ENCODE data around the gene IRF6. TPM values are rescaled to one million over a fixed set of nuclear protein-coding genes. Genes with fewer than 3 reads are reported as not detected.
A peak's percentile ranks its signal among the peaks of the same experiment; 100 is the strongest.

IRF6 gene
- total RNA-seq, 1 donor from 2014 or later: 23.4 TPM

GRCh38 chr1:209749205-209749604 is 56.7 kb downstream of the IRF6 start:
- Mint-ChIP-seq H3K4me1 (ENCODE audit: low read depth) (peaks cover 4% of the 10 kb centered on the region), H3K27ac (no peak overlapping the region), H3K27me3 (peaks cover 18% of the 10 kb centered on the region), H3K36me3 (ENCODE audit: insufficient read depth) (no peaks in the 10 kb centered on the region), H3K9me3 (ENCODE audit: low read depth) (no peaks in the 10 kb centered on the region), H3K4me3 (ENCODE audit: low read depth) (no peak overlapping the region)
- no peak for DNase-seq (ENCODE audit: low spot score, unreplicated experiment)
- TF ChIP-seq CTCF (IDR thresholded peaks at IDR 0.05; ENCODE audit: unreplicated experiment): no peak

- H3K27ac Mint-ChIP-seq: no peak overlapping the region
- no peak for DNase-seq (ENCODE audit: low spot score, unreplicated experiment)
- H3K4me1 Mint-ChIP-seq (ENCODE audit: low read depth): peaks cover 4% of the 10 kb centered on the region
- H3K4me3 Mint-ChIP-seq (ENCODE audit: low read depth): no peak overlapping the region
- no peaks in the 10 kb centered on the region for H3K36me3 Mint-ChIP-seq (ENCODE audit: insufficient read depth)
- peaks cover 19% of the 10 kb centered on the region for H3K27me3 Mint-ChIP-seq
- no peaks in the 10 kb centered on the region for H3K9me3 Mint-ChIP-seq (ENCODE audit: low read depth)
- no peak for TF ChIP-seq CTCF (IDR thresholded peaks at IDR 0.05; ENCODE audit: unreplicated experiment)
Measured at GRCh38 chr1:209748620-209749019, 57.3 kb downstream of the IRF6 start.

- Mint-ChIP-seq H3K27ac (no peak overlapping the region), H3K4me1 (ENCODE audit: low read depth) (peaks cover 4% of the 10 kb centered on the region), H3K27me3 (peaks cover 21% of the 10 kb centered on the region), H3K36me3 (ENCODE audit: insufficient read depth) (no peaks in the 10 kb centered on the region), H3K4me3 (ENCODE audit: low read depth) (peak overlapping the region; percentile 46), H3K9me3 (ENCODE audit: low read depth) (no peaks in the 10 kb centered on the region)
- peak; percentile 84 for TF ChIP-seq CTCF (IDR thresholded peaks at IDR 0.05; ENCODE audit: unreplicated experiment)
- DNase-seq (ENCODE audit: low spot score, unreplicated experiment): peak; percentile 85
Measured at GRCh38 chr1:209747580-209748262, 58.2 kb downstream of the IRF6 start.

- no peaks in the 10 kb centered on the region for H3K9me3 Mint-ChIP-seq (ENCODE audit: low read depth)
- H3K36me3 Mint-ChIP-seq (ENCODE audit: insufficient read depth): no peaks in the 10 kb centered on the region
- no peak overlapping the region for H3K4me3 Mint-ChIP-seq (ENCODE audit: low read depth)
- no peak overlapping the region for H3K27ac Mint-ChIP-seq
- TF ChIP-seq CTCF (IDR thresholded peaks at IDR 0.05; ENCODE audit: unreplicated experiment): no peak
- H3K27me3 Mint-ChIP-seq: peaks cover 13% of the 10 kb centered on the region
- DNase-seq (ENCODE audit: low spot score, unreplicated experiment): no peak
- peaks cover 4% of the 10 kb centered on the region for H3K4me1 Mint-ChIP-seq (ENCODE audit: low read depth)
Measured at GRCh38 chr1:209746451-209747165, 59.3 kb downstream of the IRF6 start.

GRCh38 chr1:209743145-209743482 is 62.8 kb downstream of the IRF6 start:
- Mint-ChIP-seq H3K27me3 (peaks cover 5% of the 10 kb centered on the region), H3K36me3 (ENCODE audit: insufficient read depth) (no peaks in the 10 kb centered on the region), H3K4me3 (ENCODE audit: low read depth) (no peak overlapping the region), H3K27ac (no peak overlapping the region), H3K9me3 (ENCODE audit: low read depth) (no peaks in the 10 kb centered on the region), H3K4me1 (ENCODE audit: low read depth) (peaks cover 4% of the 10 kb centered on the region)
- no peak for TF ChIP-seq CTCF (IDR thresholded peaks at IDR 0.05; ENCODE audit: unreplicated experiment)
- no peak for DNase-seq (ENCODE audit: low spot score, unreplicated experiment)

Measured in progenitor cell of endocrine pancreas (in vitro differentiated cells).